B cell (primary cell): Measurements from ENCODE around the gene MGAT4B. TPM values are rescaled to one million over a fixed set of nuclear protein-coding genes. Genes with fewer than 3 reads are reported as not detected.

Experiments
- ATAC-seq: fragments of 200-7000 bp; cut with Tn5 transposase; one replicate; pipeline ENCODE4 v1.10.0; 2021; ENCODE audit warnings: low read depth, mild to moderate bottlenecking, moderate number of reproducible peaks, moderate library complexity
- CTCF ChIA-PET: fragments of 350-600 bp; sonication (Branson Sonifier 250); formaldehyde crosslinking; loops from one replicate; lab custom pipeline; 2021; ENCODE audit warnings: antibody characterized with exemption, inconsistent platforms; lab: Charles Lee
- POLR2A ChIA-PET: fragments of 350-600 bp; sonication (Branson Sonifier 250); formaldehyde crosslinking; loops from one replicate; lab custom pipeline; 2021; ENCODE audit warnings: antibody characterized with exemption; lab: Charles Lee
- DNase-seq: peaks from one replicate; pipeline ENCODE4 v3.0.0; 2013
- H2AFZ ChIP-seq: 2 replicates; pipeline ENCODE4 v1.6.1; 2012; ENCODE audit warnings: mild to moderate bottlenecking, low read depth, low read length; ENCODE audit not compliant: insufficient read depth, poor library complexity, severe bottlenecking
- H3K27ac ChIP-seq, 2 donors: 1 replicate in 1 of 2; 2 replicates in 1 of 2; pipeline ENCODE4 v1.5.1; 2012 to 2013; ENCODE audit warnings: low read length in 2 of 2, mild to moderate bottlenecking in 2 of 2, moderate library complexity in 1 of 2
- H3K27me3 ChIP-seq, 4 experiments: fragments of 200-600 bp in 1 of 4; sonication (generic) in 1 of 4; replicated peaks in 1 of 4; 1 replicate in 2 of 4; 2 replicates in 2 of 4; pipeline versions ENCODE4 v1.6.1 to v1.7.0; 2013 to 2016; ENCODE audit warnings: low read length in 3 of 4, mild to moderate bottlenecking in 2 of 4, mixed read lengths in 1 of 4, moderate library complexity in 1 of 4; ENCODE audit not compliant: insufficient read depth in 4 of 4, control insufficient read depth in 3 of 4; ENCODE audit errors: control extremely low read depth in 1 of 4
- H3K36me3 ChIP-seq, 2 experiments: replicated peaks in 1 of 2; 1 replicate in 1 of 2; 2 replicates in 1 of 2; pipeline versions ENCODE4 v1.6.1 to v1.7.1; 2013; ENCODE audit warnings: low read length in 1 of 2; ENCODE audit not compliant: insufficient read depth in 2 of 2, control insufficient read depth in 1 of 2; ENCODE audit errors: control extremely low read depth in 1 of 2, extremely low read depth in 1 of 2
- H3K4me1 ChIP-seq, 2 donors: fragments of 200-600 bp in 1 of 2; sonication (generic) in 1 of 2; 1 replicate in 1 of 2; 2 replicates in 1 of 2; pipeline versions ENCODE4 v1.5.1 to v1.6.1; 2013 to 2017; ENCODE audit warnings: low read length in 2 of 2; ENCODE audit not compliant: control insufficient read depth in 2 of 2, insufficient read depth in 2 of 2
- H3K4me2 ChIP-seq: replicated peaks from 2 replicates; pipeline ENCODE3; 2012; ENCODE audit warnings: mild to moderate bottlenecking, low read depth, low read length; ENCODE audit not compliant: poor library complexity, severe bottlenecking
- H3K4me3 ChIP-seq, 5 experiments: fragments of 200-600 bp in 1 of 5; sonication (generic) in 1 of 5; 1 replicate in 3 of 5; 2 replicates in 2 of 5; pipeline versions ENCODE4 v1.5.1 to v1.7.0; 2011 to 2016; ENCODE audit warnings: low read length in 4 of 5, mild to moderate bottlenecking in 4 of 5, low read depth in 2 of 5, control low read depth in 1 of 5, moderate library complexity in 1 of 5; ENCODE audit not compliant: insufficient read depth in 1 of 5; ENCODE audit errors: control extremely low read depth in 1 of 5, extremely low read depth in 1 of 5
- H3K79me2 ChIP-seq: fragments of 200-600 bp; sonication (generic); one replicate; pipeline ENCODE4 v1.6.0; 2016; ENCODE audit warnings: low read length; ENCODE audit not compliant: control insufficient read depth, insufficient read depth
- H3K9ac ChIP-seq: fragments of 200-600 bp; sonication (generic); 2 replicates; pipeline ENCODE4 v1.6.1; 2017; ENCODE audit warnings: mild to moderate bottlenecking, low read length, moderate library complexity
- H3K9me3 ChIP-seq, 3 donors: one replicate each; pipeline versions ENCODE4 v1.6.1 to v1.7.1; 2013; ENCODE audit warnings: low read length in 2 of 3; ENCODE audit not compliant: control insufficient read depth in 2 of 3, insufficient read depth in 1 of 3; ENCODE audit errors: control extremely low read depth in 1 of 3
- H4K20me1 ChIP-seq: 2 replicates; pipeline ENCODE4 v1.6.0; 2012; ENCODE audit warnings: mild to moderate bottlenecking, low read length; ENCODE audit not compliant: insufficient read depth, control insufficient read depth, poor library complexity, severe bottlenecking
- H3K27ac Mint-ChIP-seq: one replicate; pipeline ENCODE4 v1.8.0; 2021; ENCODE audit warnings: mixed read lengths
- H3K27me3 Mint-ChIP-seq: one replicate; pipeline ENCODE4 v1.8.0; 2021; ENCODE audit warnings: mixed read lengths
- H3K4me1 Mint-ChIP-seq: one replicate; pipeline ENCODE4 v1.8.0; 2021; ENCODE audit warnings: mixed read lengths
- H3K4me3 Mint-ChIP-seq: one replicate; pipeline ENCODE4 v1.8.0; 2021; ENCODE audit warnings: mixed read lengths
- H3K9me3 Mint-ChIP-seq: one replicate; pipeline ENCODE4 v1.8.0; 2022; ENCODE audit warnings: mixed read lengths; ENCODE audit not compliant: insufficient read depth
- EZH2 ChIP-seq: IDR thresholded peaks from 2 replicates; pipeline ENCODE4 v1.6.1; 2012; ENCODE audit warnings: borderline replicate concordance, low read depth, mild to moderate bottlenecking, moderate library complexity, low read length; ENCODE audit not compliant: insufficient read depth, poor library complexity, severe bottlenecking
- WGBS: methylation state at CpG from one replicate; pipeline ENCODE4 v1.1.5; 2013; ENCODE audit warnings: missing lambda C conversion rate; ENCODE audit not compliant: insufficient coverage; 5-methylcytosine and 5-hydroxymethylcytosine counted together
- intact Hi-C: fragments of 100-400 bp; cut with micrococcal nuclease; formaldehyde crosslinking; loops from one replicate; pipeline ENCODE4 v1.10.0; 2022
- polyA plus RNA-seq: library from polyadenylated mRNA; depleted of rRNA; stranded (reverse); fragments of >200 nt; gene quantifications from 2 replicates; pipeline ENCODE4 v1.2.3, GENCODE V29; 2012
- total RNA-seq, 2 donors: library from RNA; stranded (reverse); fragments of 120-200 nt in 1 of 2; gene quantifications; 1 replicate in 1 of 2; 2 replicates in 1 of 2; pipeline versions ENCODE4 v1.2.3 to v1.2.4, GENCODE V29; 2013 to 2022
- TF ChIP-seq, protein P1 (sequence below): fragments of 200-600 bp; IDR thresholded peaks from one replicate; pipeline ENCODE4 v1.8.0; 2022; ENCODE audit warnings: antibody characterized with exemption, mild to moderate bottlenecking

The MGAT4B gene
- total and polyA plus RNA-seq, 2 donors (not counting 1 experiment from before 2014, with no cell fraction given), result 105 to 165 TPM

DNA sequence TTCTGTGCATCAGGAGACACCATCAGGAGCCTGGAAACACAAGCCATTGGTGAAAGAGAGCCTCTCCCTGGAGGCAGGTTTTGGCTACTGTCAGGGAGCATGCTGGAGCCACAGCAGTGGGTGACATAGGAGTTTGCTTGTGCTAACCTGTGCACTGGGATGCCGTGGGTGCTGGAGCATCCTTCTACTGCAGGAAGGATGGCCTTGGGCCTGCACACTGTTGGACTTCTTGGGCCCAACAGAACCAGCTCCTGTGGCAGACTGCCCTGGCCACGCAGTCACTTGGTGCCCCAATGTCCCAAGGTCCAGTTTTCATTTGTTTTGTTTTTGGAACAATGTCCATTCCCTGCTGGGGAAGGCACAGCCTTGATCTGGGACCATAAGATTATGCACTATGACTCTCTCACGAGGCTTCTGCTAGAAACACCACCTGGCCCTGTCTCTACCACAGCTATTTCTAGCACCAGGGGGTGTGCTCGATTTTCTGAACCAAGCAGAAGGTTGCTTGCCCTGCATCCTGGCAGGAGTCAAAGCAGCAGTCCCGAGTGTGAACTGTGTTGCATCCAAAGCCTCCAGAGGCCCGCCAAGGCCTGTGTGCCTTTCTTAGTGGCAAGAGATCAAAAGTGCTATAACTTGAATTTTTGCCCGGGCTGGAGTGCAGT is 18.3 kb downstream of the MGAT4B start:
- intact Hi-C loops, result no loop called here

DNA sequence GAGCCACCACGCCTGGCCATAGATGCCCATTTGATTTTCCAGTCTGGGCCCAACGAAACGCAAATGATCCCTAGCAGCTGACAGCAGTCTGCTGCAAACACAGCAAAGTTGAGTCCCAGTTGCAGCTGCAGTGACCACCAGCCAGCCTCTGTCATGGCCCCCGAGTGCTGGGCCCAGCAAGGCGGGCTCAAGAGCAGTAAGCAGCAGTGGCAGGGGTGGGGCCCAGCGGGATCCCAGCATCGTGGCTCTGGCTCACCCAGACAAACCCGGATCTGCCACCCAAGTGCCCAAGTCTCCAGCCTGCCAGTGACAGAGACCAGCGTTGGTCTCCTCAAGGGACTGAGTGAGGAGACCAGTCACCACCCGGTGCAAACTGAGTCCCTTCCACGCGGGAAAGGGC is 19.8 kb downstream of the MGAT4B start:
- no peaks in the 10 kb centered on the region for H3K27me3 Mint-ChIP-seq
- Histone ChIP-seq H3K27me3 (no peaks in the 10 kb centered on the region), H2AFZ (no peak overlapping the region), H3K9ac (no peak overlapping the region), H3K4me1 (no peaks in the 10 kb centered on the region), H3K27ac (no peak overlapping the region), H4K20me1 (no peaks in the 10 kb centered on the region), H3K36me3 (no peaks in the 10 kb centered on the region), H3K4me2 (no peak overlapping the region), H3K9me3 (no peaks in the 10 kb centered on the region), H3K4me3 (no peak overlapping the region), H3K79me2 (no peaks in the 10 kb centered on the region)
- intact Hi-C loops, result no loop called here
- CTCF ChIA-PET, result interaction anchor here (0.5 kb wide), 1 partner anchor 384 kb away, joined by 3 read pairs; no protein-coding TSS in a partner anchor
- H3K4me1 Mint-ChIP-seq, result no peaks in the 10 kb centered on the region
- H3K9me3 Mint-ChIP-seq, result no peaks in the 10 kb centered on the region
- H3K27ac Mint-ChIP-seq, result no peak overlapping the region
- H3K4me3 Mint-ChIP-seq, result no peak overlapping the region
- ATAC-seq (no peak), DNase-seq (no peak)
- TF ChIP-seq EZH2, result no peak
- TF ChIP-seq, protein P1, sequence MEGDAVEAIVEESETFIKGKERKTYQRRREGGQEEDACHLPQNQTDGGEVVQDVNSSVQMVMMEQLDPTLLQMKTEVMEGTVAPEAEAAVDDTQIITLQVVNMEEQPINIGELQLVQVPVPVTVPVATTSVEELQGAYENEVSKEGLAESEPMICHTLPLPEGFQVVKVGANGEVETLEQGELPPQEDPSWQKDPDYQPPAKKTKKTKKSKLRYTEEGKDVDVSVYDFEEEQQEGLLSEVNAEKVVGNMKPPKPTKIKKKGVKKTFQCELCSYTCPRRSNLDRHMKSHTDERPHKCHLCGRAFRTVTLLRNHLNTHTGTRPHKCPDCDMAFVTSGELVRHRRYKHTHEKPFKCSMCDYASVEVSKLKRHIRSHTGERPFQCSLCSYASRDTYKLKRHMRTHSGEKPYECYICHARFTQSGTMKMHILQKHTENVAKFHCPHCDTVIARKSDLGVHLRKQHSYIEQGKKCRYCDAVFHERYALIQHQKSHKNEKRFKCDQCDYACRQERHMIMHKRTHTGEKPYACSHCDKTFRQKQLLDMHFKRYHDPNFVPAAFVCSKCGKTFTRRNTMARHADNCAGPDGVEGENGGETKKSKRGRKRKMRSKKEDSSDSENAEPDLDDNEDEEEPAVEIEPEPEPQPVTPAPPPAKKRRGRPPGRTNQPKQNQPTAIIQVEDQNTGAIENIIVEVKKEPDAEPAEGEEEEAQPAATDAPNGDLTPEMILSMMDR, result no peak
- POLR2A ChIA-PET, result no interaction called here
- WGBS, result 85% methylated on average over 12 of the region's 12 CpGs

More for the DNA sequence above, 18.3 kb downstream of the MGAT4B start:
- Histone ChIP-seq H3K27me3 (no peaks in the 10 kb centered on the region), H3K36me3 (no peaks in the 10 kb centered on the region), H3K4me3 (no peak overlapping the region), H3K9me3 (no peaks in the 10 kb centered on the region), H3K4me1 (peaks cover 0 to 1% of the 10 kb centered on the region in 2 donors), H3K4me2 (no peak overlapping the region), H3K27ac (no peak overlapping the region), H3K9ac (no peak overlapping the region), H2AFZ (no peak overlapping the region), H4K20me1 (no peaks in the 10 kb centered on the region), H3K79me2 (no peaks in the 10 kb centered on the region)
- ChIA-PET CTCF (interaction anchor here (0.6 to 1.3 kb wide), 2 partner anchors 14 to 1057 kb away, joined by 3 to 4 read pairs; no protein-coding TSS in a partner anchor), POLR2A (no interaction called here)
- peaks cover 4% of the 10 kb centered on the region for H3K4me1 Mint-ChIP-seq
- DNase-seq, result no peak
- H3K27me3 Mint-ChIP-seq, result no peaks in the 10 kb centered on the region
- WGBS, result 69% methylated on average over 7 of the region's 7 CpGs
- no peak overlapping the region for H3K4me3 Mint-ChIP-seq
- no peak overlapping the region for H3K27ac Mint-ChIP-seq
- TF ChIP-seq, protein P1, result no peak
- TF ChIP-seq EZH2, result no peak
- no peak for ATAC-seq
- no peaks in the 10 kb centered on the region for H3K9me3 Mint-ChIP-seq
